Measurements from ENCODE around the gene PCGF6.

DNA sequence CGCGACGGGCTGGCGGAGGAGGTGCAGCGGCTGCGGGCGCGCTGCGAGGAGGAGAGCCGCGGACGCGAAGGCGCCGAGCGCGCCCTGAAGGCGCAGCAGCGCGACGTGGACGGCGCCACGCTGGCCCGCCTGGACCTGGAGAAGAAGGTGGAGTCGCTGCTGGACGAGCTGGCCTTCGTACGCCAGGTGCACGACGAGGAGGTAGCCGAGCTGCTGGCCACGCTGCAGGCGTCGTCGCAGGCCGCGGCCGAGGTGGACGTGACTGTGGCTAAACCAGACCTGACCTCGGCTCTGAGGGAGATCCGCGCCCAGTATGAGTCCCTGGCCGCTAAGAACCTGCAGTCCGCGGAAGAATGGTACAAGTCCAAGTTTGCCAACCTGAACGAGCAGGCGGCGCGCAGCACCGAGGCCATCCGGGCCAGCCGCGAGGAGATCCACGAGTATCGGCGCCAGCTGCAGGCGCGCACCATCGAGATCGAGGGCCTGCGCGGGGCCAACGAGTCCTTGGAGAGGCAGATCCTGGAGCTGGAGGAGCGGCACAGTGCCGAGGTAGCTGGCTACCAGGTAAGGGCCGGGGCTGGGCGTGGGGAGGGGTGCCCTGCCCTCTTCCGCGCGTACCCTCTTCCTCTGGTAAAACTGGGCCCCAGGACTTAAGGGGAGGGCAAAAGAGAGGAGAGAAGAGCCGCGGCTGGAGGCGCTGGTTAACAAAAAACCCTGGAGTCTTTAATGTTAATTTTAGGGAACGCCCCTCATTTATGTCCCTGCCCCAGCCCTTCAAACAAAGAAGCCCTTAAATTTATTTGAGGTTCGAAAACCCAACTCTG is 73.0 kb downstream of the PCGF6 start:
- TF ChIP-seq POLR2A (IDR thresholded peaks at IDR 0.05): no peak
- TF ChIP-seq, protein P1, sequence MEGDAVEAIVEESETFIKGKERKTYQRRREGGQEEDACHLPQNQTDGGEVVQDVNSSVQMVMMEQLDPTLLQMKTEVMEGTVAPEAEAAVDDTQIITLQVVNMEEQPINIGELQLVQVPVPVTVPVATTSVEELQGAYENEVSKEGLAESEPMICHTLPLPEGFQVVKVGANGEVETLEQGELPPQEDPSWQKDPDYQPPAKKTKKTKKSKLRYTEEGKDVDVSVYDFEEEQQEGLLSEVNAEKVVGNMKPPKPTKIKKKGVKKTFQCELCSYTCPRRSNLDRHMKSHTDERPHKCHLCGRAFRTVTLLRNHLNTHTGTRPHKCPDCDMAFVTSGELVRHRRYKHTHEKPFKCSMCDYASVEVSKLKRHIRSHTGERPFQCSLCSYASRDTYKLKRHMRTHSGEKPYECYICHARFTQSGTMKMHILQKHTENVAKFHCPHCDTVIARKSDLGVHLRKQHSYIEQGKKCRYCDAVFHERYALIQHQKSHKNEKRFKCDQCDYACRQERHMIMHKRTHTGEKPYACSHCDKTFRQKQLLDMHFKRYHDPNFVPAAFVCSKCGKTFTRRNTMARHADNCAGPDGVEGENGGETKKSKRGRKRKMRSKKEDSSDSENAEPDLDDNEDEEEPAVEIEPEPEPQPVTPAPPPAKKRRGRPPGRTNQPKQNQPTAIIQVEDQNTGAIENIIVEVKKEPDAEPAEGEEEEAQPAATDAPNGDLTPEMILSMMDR (IDR thresholded peaks at IDR 0.05): no peak

All from body of pancreas (tissue), 4 donors.